IMR-90 (cell line): ENCODE data around the gene TRA2B. TPM values are rescaled to one million over a fixed set of nuclear protein-coding genes. Genes with fewer than 3 reads are reported as not detected.

Experiments used
- ATAC-seq: fragments of 200-7000 bp; cut with Tn5 transposase; 2 replicates; pipeline ENCODE4 v1.9.1; 2020; ENCODE audit warnings: low read depth, mild to moderate bottlenecking, moderate library complexity
- BruUV-seq: library from RNA; stranded (reverse); fragments of 400-500 nt; replicated peaks from 2 replicates; lab custom pipeline; 2021; lab: Mats Ljungman, UMichigan
- CTCF ChIA-PET: fragments of 300-600 bp; formaldehyde crosslinking; extraction: SDS; loops from one replicate; lab custom pipeline; 2021; ENCODE audit warnings: antibody characterized with exemption; lab: Yijun Ruan, JAX
- POLR2A ChIA-PET: fragments of 300-600 bp; sonication (Branson Sonifier 250); formaldehyde crosslinking; loops from one replicate; lab custom pipeline; 2022; ENCODE audit warnings: antibody characterized with exemption; ENCODE audit not compliant: unreplicated experiment; lab: Charles Lee
- DNase-seq: peaks from one replicate; pipeline ENCODE4 v3.0.0; 2013
- H2AFZ ChIP-seq: replicated peaks from 2 replicates; pipeline ENCODE3; 2013; ENCODE audit warnings: low read length, mild to moderate bottlenecking; ENCODE audit not compliant: poor library complexity
- H2AK5ac ChIP-seq: 2 replicates; pipeline ENCODE4 v1.6.1; 2013; ENCODE audit warnings: low read depth, low read length, inconsistent platforms
- H2AK9ac ChIP-seq: replicated peaks from 2 replicates; pipeline ENCODE3; 2013; ENCODE audit warnings: mild to moderate bottlenecking, low read depth, low read length, moderate library complexity; ENCODE audit not compliant: poor library complexity
- H2BK120ac ChIP-seq: 2 replicates; pipeline ENCODE4 v1.6.1; 2013; ENCODE audit warnings: low read depth, low read length, inconsistent platforms
- H2BK15ac ChIP-seq: 3 replicates; pipeline ENCODE4 v1.6.1; 2013; ENCODE audit warnings: low read depth, low read length, inconsistent platforms
- H2BK20ac ChIP-seq: 2 replicates; pipeline ENCODE4 v1.6.1; 2013; ENCODE audit warnings: low read depth, mild to moderate bottlenecking, inconsistent platforms, low read length, moderate library complexity
- H2BK5ac ChIP-seq: 2 replicates; pipeline ENCODE4 v1.6.1; 2013; ENCODE audit warnings: mild to moderate bottlenecking, low read depth, low read length, inconsistent platforms; ENCODE audit not compliant: poor library complexity, severe bottlenecking
- H3K14ac ChIP-seq: replicated peaks from 2 replicates; pipeline ENCODE4 v1.6.1; 2013; ENCODE audit warnings: low read depth, low read length, inconsistent platforms
- H3K18ac ChIP-seq: 2 replicates; pipeline ENCODE4 v1.6.1; 2013; ENCODE audit warnings: low read depth, low read length, control low read depth
- H3K23ac ChIP-seq: 2 replicates; pipeline ENCODE4 v1.6.1; 2013; ENCODE audit warnings: low read depth, low read length, inconsistent platforms
- H3K27ac ChIP-seq: 2 replicates; pipeline ENCODE4 v1.5.1; 2013; ENCODE audit warnings: mild to moderate bottlenecking, control low read depth, low read length; ENCODE audit not compliant: insufficient read depth
- H3K27me3 ChIP-seq: 2 replicates; pipeline ENCODE4 v1.6.1; 2013; ENCODE audit warnings: low read length; ENCODE audit not compliant: control insufficient read depth, insufficient read depth
- H3K36me3 ChIP-seq: 2 replicates; pipeline ENCODE4 v1.6.1; 2013; ENCODE audit warnings: low read length, mixed read lengths; ENCODE audit not compliant: control insufficient read depth, insufficient read depth
- H3K4ac ChIP-seq: 2 replicates; pipeline ENCODE4 v1.6.1; 2013; ENCODE audit warnings: low read depth, low read length, inconsistent platforms
- H3K4me1 ChIP-seq: 2 replicates; pipeline ENCODE4 v1.6.1; 2013; ENCODE audit warnings: low read length, mixed read lengths; ENCODE audit not compliant: control insufficient read depth, insufficient read depth
- H3K4me2 ChIP-seq: 2 replicates; pipeline ENCODE4 v1.6.1; 2013; ENCODE audit warnings: low read depth, mild to moderate bottlenecking, control low read depth, low read length, moderate library complexity
- H3K4me3 ChIP-seq: 2 replicates; pipeline ENCODE4 v1.5.1; 2013; ENCODE audit warnings: low read depth, mild to moderate bottlenecking, control low read depth, low read length, moderate library complexity; ENCODE audit not compliant: insufficient read depth
- H3K56ac ChIP-seq: 2 replicates; pipeline ENCODE4 v1.6.1; 2013; ENCODE audit warnings: low read length, inconsistent platforms; ENCODE audit not compliant: insufficient read depth; ENCODE audit errors: extremely low read depth
- H3K79me1 ChIP-seq, 2 experiments: 2 replicates each; pipeline ENCODE4 v1.6.1; 2013; ENCODE audit warnings: low read length in 2 of 2, inconsistent platforms in 1 of 2, low read depth in 1 of 2
- H3K9ac ChIP-seq: 2 replicates; pipeline ENCODE4 v1.6.1; 2013; ENCODE audit warnings: low read depth, low read length, control low read depth
- H3K9me1 ChIP-seq: 2 replicates; pipeline ENCODE4 v1.6.1; 2013; ENCODE audit warnings: low read length, inconsistent platforms; ENCODE audit not compliant: insufficient read depth
- H3K9me3 ChIP-seq: 2 replicates; pipeline ENCODE4 v1.6.1; 2013; ENCODE audit warnings: low read length; ENCODE audit not compliant: control insufficient read depth, insufficient read depth
- H4K20me1 ChIP-seq: 2 replicates; pipeline ENCODE4 v1.6.1; 2013; ENCODE audit warnings: low read length, inconsistent platforms; ENCODE audit not compliant: insufficient read depth
- H4K5ac ChIP-seq: 2 replicates; pipeline ENCODE4 v1.6.1; 2013; ENCODE audit warnings: mild to moderate bottlenecking, low read depth, low read length, control low read depth
- H4K8ac ChIP-seq, 2 experiments: 2 replicates each; pipeline ENCODE4 v1.6.1; 2013; ENCODE audit warnings: low read depth in 2 of 2, low read length in 2 of 2, control low read depth in 1 of 2, inconsistent platforms in 1 of 2
- H4K91ac ChIP-seq: 2 replicates; pipeline ENCODE4 v1.6.1; 2013; ENCODE audit warnings: low read depth, low read length, inconsistent platforms; ENCODE audit not compliant: insufficient read depth
- BHLHE40 ChIP-seq: fragments of 150-350 bp; IDR thresholded peaks from 2 replicates; pipeline ENCODE4 v1.6.1; 2016; ENCODE audit warnings: mild to moderate bottlenecking, low read depth, low read length
- CEBPB ChIP-seq: IDR thresholded peaks from 2 replicates; pipeline ENCODE4 v1.6.1; 2012; ENCODE audit warnings: low read depth, low read length, improper control_type of control experiment
- CHD1 ChIP-seq: IDR thresholded peaks from 2 replicates; pipeline ENCODE4 v1.6.1; 2012; ENCODE audit warnings: low read depth, low read length, improper control_type of control experiment
- CTCF ChIP-seq: conservative IDR thresholded peaks from 2 replicates; pipeline ENCODE4 v1.5.1; 2012; ENCODE audit warnings: mild to moderate bottlenecking, low read depth, low read length, improper control_type of control experiment
- ELK1 ChIP-seq: fragments of 150-350 bp; IDR thresholded peaks from 2 replicates; pipeline ENCODE4 v1.6.1; 2016; ENCODE audit warnings: low read depth, mild to moderate bottlenecking, low read length, moderate library complexity, borderline replicate concordance
- FOS ChIP-seq: fragments of 150-350 bp; IDR thresholded peaks from 2 replicates; pipeline ENCODE4 v1.6.1; 2016; ENCODE audit warnings: low read depth, low read length
- MAFK ChIP-seq: IDR thresholded peaks from 2 replicates; pipeline ENCODE4 v1.6.1; 2012; ENCODE audit warnings: low read depth, low read length, improper control_type of control experiment
- MAZ ChIP-seq: IDR thresholded peaks from 2 replicates; pipeline ENCODE4 v1.6.1; 2012; ENCODE audit warnings: low read depth, mild to moderate bottlenecking, low read length, improper control_type of control experiment, moderate library complexity, borderline replicate concordance
- MXI1 ChIP-seq: IDR thresholded peaks from 2 replicates; pipeline ENCODE4 v1.6.1; 2012; ENCODE audit warnings: low read depth, mild to moderate bottlenecking, low read length, moderate library complexity, borderline replicate concordance
- NFE2L2 ChIP-seq: fragments of 150-350 bp; IDR thresholded peaks from 2 replicates; pipeline ENCODE4 v1.6.1; 2016; ENCODE audit warnings: low read depth, mild to moderate bottlenecking, low read length
- POLR2A ChIP-seq: IDR thresholded peaks from 2 replicates; pipeline ENCODE4 v1.6.1; 2012; ENCODE audit warnings: mild to moderate bottlenecking, low read depth, low read length
- RAD21 ChIP-seq: IDR thresholded peaks from 2 replicates; pipeline ENCODE4 v1.6.1; 2012; ENCODE audit warnings: low read length, improper control_type of control experiment
- RCOR1 ChIP-seq: IDR thresholded peaks from 2 replicates; pipeline ENCODE4 v1.6.1; 2012; ENCODE audit warnings: mild to moderate bottlenecking, low read length, improper control_type of control experiment; ENCODE audit not compliant: insufficient replicate concordance
- RFX5 ChIP-seq: IDR thresholded peaks from 2 replicates; pipeline ENCODE4 v1.8.0; 2012; ENCODE audit warnings: low read depth, mild to moderate bottlenecking, low read length, moderate library complexity
- SMC3 ChIP-seq: fragments of 150-350 bp; IDR thresholded peaks from 2 replicates; pipeline ENCODE4 v1.6.1; 2016; ENCODE audit warnings: low read depth, mild to moderate bottlenecking, antibody characterized with exemption, low read length, moderate library complexity
- USF2 ChIP-seq: fragments of 150-350 bp; IDR thresholded peaks from 2 replicates; pipeline ENCODE4 v1.6.1; 2017; ENCODE audit warnings: mild to moderate bottlenecking, antibody characterized with exemption, low read length, low read depth
- WGBS, 2 experiments: methylation state at CpG; one replicate each; pipeline versions ENCODE4 v1.1.5 to v1.1.7; 2013; ENCODE audit warnings: missing lambda C conversion rate in 2 of 2; ENCODE audit not compliant: insufficient read length in 1 of 2; ENCODE audit errors: extremely low coverage in 2 of 2; 5-methylcytosine and 5-hydroxymethylcytosine counted together
- dilution Hi-C: fragments of 300-500 bp; cut with HindIII; formaldehyde crosslinking; loops from one replicate; pipeline ENCODE4 v1.14.3; 2018; ENCODE audit warnings: low sequenced_read_pairs; ENCODE audit not compliant: unreplicated experiment
- in situ Hi-C: fragments of 300-500 bp; cut with MboI; formaldehyde crosslinking; loops from 3 replicates; pipeline ENCODE4 v1.14.3; 2019; ENCODE audit warnings: low sequenced_read_pairs, inconsistent platforms, mixed read lengths
- intact Hi-C: fragments of 100-400 bp; cut with micrococcal nuclease; formaldehyde crosslinking; loops from 2 replicates; pipeline ENCODE4 v1.10.0; 2022
- polyA plus RNA-seq, 3 experiments: library from polyadenylated mRNA; depleted of rRNA; stranded (reverse); fragments of >200 nt; gene quantifications; 2 replicates each; pipeline ENCODE4 v1.2.3, GENCODE V29; 2012; ENCODE audit warnings: low replicate concordance in 1 of 3
- total RNA-seq: library from RNA; depleted of rRNA; stranded (reverse); fragments of >200 nt; gene quantifications from 2 replicates; pipeline ENCODE4 v1.2.3, GENCODE V29; 2012

TRA2B gene
- total and polyA plus RNA-seq, 2 of the 4 experiments (the other 2 are of a cell fraction): 127 to 208 TPM

- POLR2A ChIA-PET: no interaction called here
- H3K4me2 ChIP-seq: no peak overlapping the region
- no peak overlapping the region for H2AFZ ChIP-seq
- CTCF ChIA-PET: no interaction called here
- H4K20me1 ChIP-seq: no peaks in the 10 kb centered on the region
- no peak overlapping the region for H3K18ac ChIP-seq
- H3K27me3 ChIP-seq: peaks cover 8% of the 10 kb centered on the region
- no peak overlapping the region for H4K8ac ChIP-seq
- H3K27ac ChIP-seq: no peak overlapping the region
- no peak overlapping the region for H2BK15ac ChIP-seq
- H3K14ac ChIP-seq: no peak overlapping the region
- no peak overlapping the region for H4K91ac ChIP-seq
- ATAC-seq: no peak
- in situ Hi-C loops: loop anchor here (5.0 kb wide), 1 partner anchor 37 kb away; no protein-coding TSS in a partner anchor
- no peak for DNase-seq
- no peaks in the 10 kb centered on the region for H3K9me3 ChIP-seq
- no peak overlapping the region for H4K5ac ChIP-seq
- H3K36me3 ChIP-seq: no peaks in the 10 kb centered on the region
- no peak overlapping the region for H3K4me3 ChIP-seq
- no peak overlapping the region for H3K9ac ChIP-seq
- dilution Hi-C loops: no loop called here
- no peak for TF ChIP-seq USF2
- TF ChIP-seq NFE2L2: no peak
- TF ChIP-seq MXI1: no peak
- TF ChIP-seq ELK1: no peak
- TF ChIP-seq MAZ: no peak
- no peak for TF ChIP-seq RFX5
- TF ChIP-seq FOS: no peak
- no peak for TF ChIP-seq CTCF
- TF ChIP-seq RCOR1: no peak
- no peak for TF ChIP-seq RAD21
- TF ChIP-seq CEBPB: no peak
- TF ChIP-seq BHLHE40: no peak
- no peak for TF ChIP-seq CHD1
- TF ChIP-seq MAFK: no peak
- TF ChIP-seq POLR2A: no peak
- no peak for TF ChIP-seq SMC3
- no peak overlapping the region for H2AK5ac ChIP-seq
- H2BK5ac ChIP-seq: no peak overlapping the region
- no peaks in the 10 kb centered on the region for H3K4me1 ChIP-seq
- H2AK9ac ChIP-seq: no peak overlapping the region
- H3K79me1 ChIP-seq: no peaks in the 10 kb centered on the region
- intact Hi-C loops: no loop called here
- H2BK20ac ChIP-seq: no peak overlapping the region
- H3K23ac ChIP-seq: no peak overlapping the region
- no peak overlapping the region for H2BK120ac ChIP-seq
- no CpG with 5 or more reads among the region's 5 CpGs for WGBS, 2 experiments
- H3K56ac ChIP-seq: no peak overlapping the region
- no peaks in the 10 kb centered on the region for H3K9me1 ChIP-seq
- no peak overlapping the region for H3K4ac ChIP-seq
- no TSS peak for BruUV-seq
Measured at GRCh38 chr3:185878920-185879319, 58.9 kb downstream of the TRA2B start.
